Motor neuron (in vitro differentiated cells): ENCODE results near the gene WWOX. TPM values are rescaled to one million over a fixed set of nuclear protein-coding genes. Genes with fewer than 3 reads are reported as not detected.
A peak's percentile ranks its signal among the peaks of the same experiment; 100 is the strongest.
"Not testable (repeated sequence)": the region's sequence is repeated elsewhere in the genome, so short reads cannot be mapped to it uniquely, and the experiment has no call there.

Experiments used
- ATAC-seq, 8 experiments: fragments of 200-7000 bp; cut with Tn5 transposase; replicated peaks in 6 of 8; 2 replicates each; pipeline ENCODE4 v1.8.0; 2021; ENCODE audit warnings: mild to moderate bottlenecking in 8 of 8, moderate library complexity in 8 of 8
- H3K27ac ChIP-seq, 2 donors: fragments of 250-450 bp; sonication (Bioruptor Pico); 2 replicates each; pipeline ENCODE4 v1.9.0; 2021; ENCODE audit warnings: antibody characterized with exemption in 2 of 2, mild to moderate bottlenecking in 2 of 2, moderate library complexity in 1 of 2
- H3K4me1 ChIP-seq, 2 donors: fragments of 250-450 bp; sonication (Bioruptor Pico); replicated peaks in 1 of 2; 2 replicates each; pipeline ENCODE4 v1.6.1; 2021; ENCODE audit warnings: antibody characterized with exemption in 2 of 2, mild to moderate bottlenecking in 2 of 2, moderate library complexity in 1 of 2
- H3K4me3 ChIP-seq, 5 donors: fragments of 250-450 bp; sonication (Bioruptor Pico); 2 replicates each; pipeline ENCODE4 v1.9.0; 2021; ENCODE audit warnings: antibody characterized with exemption in 5 of 5, mild to moderate bottlenecking in 5 of 5, moderate library complexity in 4 of 5
- WGBS, 10 experiments: fragments of 450-650 bp; shearing (Covaris generic); methylation state at CpG; one replicate each; pipeline ENCODE4 v1.0.0; 2022; 5-methylcytosine and 5-hydroxymethylcytosine counted together
- in situ Hi-C, 9 experiments: fragments of 400-800 bp; cut with MboI; loops; one replicate each; pipeline ENCODE4 v1.15.0; 2021; ENCODE audit warnings: low sequenced_read_pairs in 9 of 9, low pct_unique_long_range_greater_than_20kb in 2 of 9; ENCODE audit not compliant: unreplicated experiment in 9 of 9
- total RNA-seq, 8 experiments: library from RNA; unstranded; fragments of 300-600 nt; gene quantifications; 2 replicates each; pipeline versions ENCODE4 v1.2.3 to v1.2.4, GENCODE V29; 2022

Gene WWOX
- total RNA-seq, 8 experiments from 2014 or later = 10.3 to 27.8 (median 12.3) TPM

- H3K4me1 ChIP-seq = peaks cover 13 to 22% of the 10 kb centered on the region in 2 donors
- in situ Hi-C loops = no loop called here
- no peak overlapping the region for H3K27ac ChIP-seq
- WGBS, 10 experiments = 21 to 85% (median 62%) methylated on average over 3 to 5 of the region's 5 CpGs; no CpG with 5 or more reads in 1 of the 10 experiments
- no peak overlapping the region for H3K4me3 ChIP-seq
- no peak for ATAC-seq
Observed at GRCh38 chr16:79201436-79201835, 1102.0 kb downstream of the WWOX start.

- whole genome bisulfite sequencing, 10 experiments = 36 to 90% (median 61%) methylated on average over 3 to 6 of the region's 8 CpGs
- Histone ChIP-seq H3K27ac (no peak overlapping the region), H3K4me3 (no peak overlapping the region), H3K4me1 (peaks cover 29 to 32% of the 10 kb centered on the region in 2 donors)
- in situ Hi-C loops = no loop called here
- ATAC-seq = peak in 3 of 8 experiments; percentile 11 to 67 (median 49)
Observed at GRCh38 chr16:79202977-79203376, 1103.5 kb downstream of the WWOX start.

- 4 to 100% (median 87%) methylated on average over 1 to 7 of the region's 8 CpGs; no CpG with 5 or more reads in 2 of the 10 experiments for WGBS, 10 experiments
- no peak overlapping the region for H3K4me3 ChIP-seq
- H3K27ac ChIP-seq = no peak overlapping the region
- no peak for ATAC-seq
- H3K4me1 ChIP-seq = peaks cover 32 to 33% of the 10 kb centered on the region in 2 donors
- in situ Hi-C loops = no loop called here
Observed at GRCh38 chr16:79204486-79204885, 1105.0 kb downstream of the WWOX start.

GRCh38 chr16:79206889-79207288 lies 1107.4 kb downstream of the WWOX start:
- peak in 5 of 8 experiments; percentile 30 to 64 (median 58) for ATAC-seq
- H3K4me1 ChIP-seq = peaks cover 28 to 48% of the 10 kb centered on the region in 2 donors
- no peak overlapping the region for H3K4me3 ChIP-seq
- 10 to 100% (median 29%) methylated on average over 1 to 4 of the region's 4 CpGs; no CpG with 5 or more reads in 2 of the 10 experiments for WGBS, 10 experiments
- in situ Hi-C loops = no loop called here
- no peak overlapping the region for H3K27ac ChIP-seq

GRCh38 chr16:79209308-79209707 lies 1109.9 kb downstream of the WWOX start:
- WGBS, 10 experiments = 8 to 86% (median 70%) methylated on average over 4 to 7 of the region's 7 CpGs; no CpG with 5 or more reads in 4 of the 10 experiments
- ATAC-seq = no peak
- H3K4me3 ChIP-seq = no peak overlapping the region

GRCh38 chr16:79210607-79211006 lies 1111.2 kb downstream of the WWOX start:
- ATAC-seq = peak in 5 of 8 experiments; percentile 39 to 90 (median 77)
- H3K4me1 ChIP-seq = peaks cover 20 to 37% of the 10 kb centered on the region in 2 donors
- in situ Hi-C loops = no loop called here
- H3K4me3 ChIP-seq = no peak overlapping the region
- H3K27ac ChIP-seq = no peak overlapping the region
- WGBS, 10 experiments = 0 to 55% (median 0%) methylated on average over 1 to 3 of the region's 4 CpGs; no CpG with 5 or more reads in 7 of the 10 experiments

More at GRCh38 chr16:79209308-79209707, 1109.9 kb downstream of the WWOX start:
- in situ Hi-C loops = no loop called here
- H3K4me1 ChIP-seq = peaks cover 20 to 37% of the 10 kb centered on the region in 2 donors
- no peak overlapping the region for H3K27ac ChIP-seq

GRCh38 chr16:79211586-79211985 lies 1112.1 kb downstream of the WWOX start:
- Histone ChIP-seq H3K4me3 (no peak overlapping the region), H3K27ac (no peak overlapping the region), H3K4me1 (peaks cover 16 to 33% of the 10 kb centered on the region in 2 donors)
- no peak for ATAC-seq
- 30 to 100% (median 95%) methylated on average over 1 to 9 of the region's 13 CpGs; no CpG with 5 or more reads in 1 of the 10 experiments for WGBS, 10 experiments
- in situ Hi-C loops = no loop called here

- in situ Hi-C loops = no loop called here
- peak in 2 of 8 experiments; percentile 20 to 22 for ATAC-seq
- 5 to 96% (median 72%) methylated on average over 4 to 10 of the region's 10 CpGs for WGBS, 10 experiments
- Histone ChIP-seq H3K4me1 (peaks cover 9 to 26% of the 10 kb centered on the region in 2 donors), H3K4me3 (no peak overlapping the region), H3K27ac (no peak overlapping the region)
Observed at GRCh38 chr16:79212114-79212791, 1112.8 kb downstream of the WWOX start.

GRCh38 chr16:79213214-79213613 lies 1113.8 kb downstream of the WWOX start:
- in situ Hi-C loops = no loop called here
- peak in 2 of 8 experiments; percentile 56 to 88 for ATAC-seq
- H3K27ac ChIP-seq = no peak overlapping the region

GRCh38 chr16:79215289-79215688 lies 1115.8 kb downstream of the WWOX start:
- Histone ChIP-seq H3K4me3 (no peak overlapping the region), H3K27ac (no peak overlapping the region), H3K4me1 (peaks cover 7 to 8% of the 10 kb centered on the region in 2 donors)
- 0 to 82% (median 64%) methylated on average over 1 to 4 of the region's 4 CpGs; no CpG with 5 or more reads in 5 of the 10 experiments for WGBS, 10 experiments
- in situ Hi-C loops = no loop called here
- no peak for ATAC-seq

More at GRCh38 chr16:79213214-79213613, 1113.8 kb downstream of the WWOX start:
- 0 to 100% (median 75%) methylated on average over 1 to 2 of the region's 3 CpGs; no CpG with 5 or more reads in 3 of the 10 experiments for WGBS, 10 experiments
- H3K4me1 ChIP-seq = peaks cover 7 to 17% of the 10 kb centered on the region in 2 donors
- H3K4me3 ChIP-seq = no peak overlapping the region

GRCh38 chr16:79217375-79218011 lies 1118.0 kb downstream of the WWOX start:
- Histone ChIP-seq H3K4me3 (no peak overlapping the region), H3K27ac (no peak overlapping the region)

GRCh38 chr16:79218351-79218750 lies 1118.9 kb downstream of the WWOX start:
- in situ Hi-C loops = no loop called here
- WGBS, 10 experiments = 27 to 100% (median 60%) methylated on average over 1 of the region's 1 CpG; no CpG with 5 or more reads in 4 of the 10 experiments
- ATAC-seq = no peak
- no peak overlapping the region for H3K4me3 ChIP-seq
- no peak overlapping the region for H3K27ac ChIP-seq
- H3K4me1 ChIP-seq = no peaks in the 10 kb centered on the region

More at GRCh38 chr16:79217375-79218011, 1118.0 kb downstream of the WWOX start:
- ATAC-seq = no peak
- H3K4me1 ChIP-seq = no peaks in the 10 kb centered on the region
- in situ Hi-C loops = no loop called here
- WGBS, 10 experiments = 29 to 97% (median 76%) methylated on average over 1 to 6 of the region's 6 CpGs

GRCh38 chr16:79225994-79226393 lies 1126.5 kb downstream of the WWOX start:
- in situ Hi-C loops = not testable (repeated sequence)

More at GRCh38 chr16:79225994-79226393, 1126.5 kb downstream of the WWOX start:
- not testable (repeated sequence) for H3K4me3 ChIP-seq, H3K4me1 ChIP-seq, H3K27ac ChIP-seq, ATAC-seq
- WGBS, 10 experiments = 60 to 100% methylated on average over 2 to 3 of the region's 3 CpGs; no CpG with 5 or more reads in 8 of the 10 experiments
